Neural progenitor cell (in vitro differentiated cells): ENCODE results near the gene TSSK2.

Source experiments
- EZH2phosphoT487 ChIP-seq: fragments of 200-600 bp; sonication (generic); IDR thresholded peaks from 2 replicates; pipeline ENCODE4 v1.6.1; 2017; ENCODE audit warnings: antibody characterized with exemption
- TF ChIP-seq, protein P1 (sequence below): fragments of 200-600 bp; sonication (generic); IDR thresholded peaks from 2 replicates; pipeline ENCODE4 v1.5.1; 2017; ENCODE audit warnings: antibody characterized with exemption, mild to moderate bottlenecking

DNA sequence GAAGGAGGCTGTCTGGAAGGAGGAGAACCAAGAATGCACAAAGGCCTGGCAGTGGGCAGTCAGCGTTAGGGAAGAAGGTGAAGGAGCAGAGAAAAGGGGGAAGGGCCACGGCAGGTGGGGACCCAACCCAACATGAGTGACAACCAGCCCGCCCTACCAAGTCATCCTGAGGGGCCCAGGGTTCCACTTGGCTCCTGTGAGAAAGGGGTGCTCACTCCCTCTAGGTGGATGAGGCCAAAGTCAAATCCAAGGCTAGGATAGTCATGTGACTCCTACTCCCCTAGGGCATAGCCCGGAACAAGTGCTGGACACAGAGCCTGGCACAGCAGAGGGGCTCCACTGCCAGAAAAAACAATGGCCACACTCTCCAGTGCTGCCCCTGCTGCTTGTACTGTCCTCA, 6.7 kb upstream of the TSSK2 start:
- TF ChIP-seq, protein P1, sequence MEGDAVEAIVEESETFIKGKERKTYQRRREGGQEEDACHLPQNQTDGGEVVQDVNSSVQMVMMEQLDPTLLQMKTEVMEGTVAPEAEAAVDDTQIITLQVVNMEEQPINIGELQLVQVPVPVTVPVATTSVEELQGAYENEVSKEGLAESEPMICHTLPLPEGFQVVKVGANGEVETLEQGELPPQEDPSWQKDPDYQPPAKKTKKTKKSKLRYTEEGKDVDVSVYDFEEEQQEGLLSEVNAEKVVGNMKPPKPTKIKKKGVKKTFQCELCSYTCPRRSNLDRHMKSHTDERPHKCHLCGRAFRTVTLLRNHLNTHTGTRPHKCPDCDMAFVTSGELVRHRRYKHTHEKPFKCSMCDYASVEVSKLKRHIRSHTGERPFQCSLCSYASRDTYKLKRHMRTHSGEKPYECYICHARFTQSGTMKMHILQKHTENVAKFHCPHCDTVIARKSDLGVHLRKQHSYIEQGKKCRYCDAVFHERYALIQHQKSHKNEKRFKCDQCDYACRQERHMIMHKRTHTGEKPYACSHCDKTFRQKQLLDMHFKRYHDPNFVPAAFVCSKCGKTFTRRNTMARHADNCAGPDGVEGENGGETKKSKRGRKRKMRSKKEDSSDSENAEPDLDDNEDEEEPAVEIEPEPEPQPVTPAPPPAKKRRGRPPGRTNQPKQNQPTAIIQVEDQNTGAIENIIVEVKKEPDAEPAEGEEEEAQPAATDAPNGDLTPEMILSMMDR: no peak
- no peak for TF ChIP-seq EZH2phosphoT487
